ENCODE measurements around the gene CEACAM19.

GRCh38 chr19:44673510-44673909 lies 2.2 kb downstream of the CEACAM19 start:
- no peak for TF ChIP-seq POLR2A (IDR thresholded peaks at IDR 0.05; ENCODE audit: low read depth)
- TF ChIP-seq, protein P1, sequence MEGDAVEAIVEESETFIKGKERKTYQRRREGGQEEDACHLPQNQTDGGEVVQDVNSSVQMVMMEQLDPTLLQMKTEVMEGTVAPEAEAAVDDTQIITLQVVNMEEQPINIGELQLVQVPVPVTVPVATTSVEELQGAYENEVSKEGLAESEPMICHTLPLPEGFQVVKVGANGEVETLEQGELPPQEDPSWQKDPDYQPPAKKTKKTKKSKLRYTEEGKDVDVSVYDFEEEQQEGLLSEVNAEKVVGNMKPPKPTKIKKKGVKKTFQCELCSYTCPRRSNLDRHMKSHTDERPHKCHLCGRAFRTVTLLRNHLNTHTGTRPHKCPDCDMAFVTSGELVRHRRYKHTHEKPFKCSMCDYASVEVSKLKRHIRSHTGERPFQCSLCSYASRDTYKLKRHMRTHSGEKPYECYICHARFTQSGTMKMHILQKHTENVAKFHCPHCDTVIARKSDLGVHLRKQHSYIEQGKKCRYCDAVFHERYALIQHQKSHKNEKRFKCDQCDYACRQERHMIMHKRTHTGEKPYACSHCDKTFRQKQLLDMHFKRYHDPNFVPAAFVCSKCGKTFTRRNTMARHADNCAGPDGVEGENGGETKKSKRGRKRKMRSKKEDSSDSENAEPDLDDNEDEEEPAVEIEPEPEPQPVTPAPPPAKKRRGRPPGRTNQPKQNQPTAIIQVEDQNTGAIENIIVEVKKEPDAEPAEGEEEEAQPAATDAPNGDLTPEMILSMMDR (IDR thresholded peaks at IDR 0.05) = no peak
- no peak for TF ChIP-seq EP300 (IDR thresholded peaks at IDR 0.05)
- no peak for TF ChIP-seq POLR2AphosphoS5 (IDR thresholded peaks at IDR 0.05)
